PC-3 (cell line): ENCODE results near the gene PLD4.

Source experiments
- EZH2 ChIP-seq: fragments of 300-600 bp; sonication (generic); IDR thresholded peaks from one replicate; pipeline ENCODE4 v1.6.1; 2017; ENCODE audit warnings: antibody characterized with exemption, mild to moderate bottlenecking, low read length; ENCODE audit not compliant: unreplicated experiment
- EZH2phosphoT487 ChIP-seq: fragments of 300-600 bp; sonication (generic); IDR thresholded peaks from 2 replicates; pipeline ENCODE4 v1.6.1; 2018; ENCODE audit warnings: mild to moderate bottlenecking, antibody characterized with exemption, low read length, borderline replicate concordance
- TF ChIP-seq, protein P1 (sequence below): fragments of 300-600 bp; sonication (generic); conservative IDR thresholded peaks from 2 replicates; pipeline ENCODE4 v1.5.1; 2017; ENCODE audit warnings: antibody characterized with exemption, low read depth, mild to moderate bottlenecking, low read length

- no peak for TF ChIP-seq EZH2
- TF ChIP-seq, protein P1, sequence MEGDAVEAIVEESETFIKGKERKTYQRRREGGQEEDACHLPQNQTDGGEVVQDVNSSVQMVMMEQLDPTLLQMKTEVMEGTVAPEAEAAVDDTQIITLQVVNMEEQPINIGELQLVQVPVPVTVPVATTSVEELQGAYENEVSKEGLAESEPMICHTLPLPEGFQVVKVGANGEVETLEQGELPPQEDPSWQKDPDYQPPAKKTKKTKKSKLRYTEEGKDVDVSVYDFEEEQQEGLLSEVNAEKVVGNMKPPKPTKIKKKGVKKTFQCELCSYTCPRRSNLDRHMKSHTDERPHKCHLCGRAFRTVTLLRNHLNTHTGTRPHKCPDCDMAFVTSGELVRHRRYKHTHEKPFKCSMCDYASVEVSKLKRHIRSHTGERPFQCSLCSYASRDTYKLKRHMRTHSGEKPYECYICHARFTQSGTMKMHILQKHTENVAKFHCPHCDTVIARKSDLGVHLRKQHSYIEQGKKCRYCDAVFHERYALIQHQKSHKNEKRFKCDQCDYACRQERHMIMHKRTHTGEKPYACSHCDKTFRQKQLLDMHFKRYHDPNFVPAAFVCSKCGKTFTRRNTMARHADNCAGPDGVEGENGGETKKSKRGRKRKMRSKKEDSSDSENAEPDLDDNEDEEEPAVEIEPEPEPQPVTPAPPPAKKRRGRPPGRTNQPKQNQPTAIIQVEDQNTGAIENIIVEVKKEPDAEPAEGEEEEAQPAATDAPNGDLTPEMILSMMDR, result no peak
- TF ChIP-seq EZH2phosphoT487, result no peak
These were observed 48.4 kb downstream of the PLD4 start for GRCh38 chr14:104973135-104973384.
